GM12878 (cell line): ENCODE results near the gene ANKRD31. TPM values are rescaled to one million over a fixed set of nuclear protein-coding genes. Genes with fewer than 3 reads are reported as not detected.

Experiments used
- ATAC-seq: fragments of 200-7000 bp; cut with Tn5 transposase; 3 replicates; pipeline ENCODE4 v1.9.1; 2020; ENCODE audit warnings: mild to moderate bottlenecking, moderate library complexity
- BruUV-seq: library from RNA; stranded (reverse); fragments of 400-500 nt; replicated peaks from 2 replicates; lab custom pipeline; 2021; lab: Mats Ljungman, UMichigan
- CTCF ChIA-PET: fragments of 300-600 bp; sonication (Branson Sonifier 250); formaldehyde crosslinking; extraction: SDS; loops from one replicate; lab custom pipeline; 2021; ENCODE audit warnings: inconsistent platforms; lab: Yijun Ruan, JAX
- POLR2A ChIA-PET: fragments of 350-600 bp; formaldehyde crosslinking; extraction: SDS; loops from one replicate; lab custom pipeline; 2021; ENCODE audit warnings: inconsistent platforms; lab: Charles Lee
- RAD21 ChIA-PET: fragments of 300-600 bp; sonication (Branson Sonifier 250); formaldehyde crosslinking; loops from one replicate; lab custom pipeline; 2023; ENCODE audit warnings: antibody characterized with exemption; ENCODE audit not compliant: unreplicated experiment; lab: Charles Lee
- SMC1A ChIA-PET: fragments of 300-600 bp; sonication (Branson Sonifier 250); formaldehyde crosslinking; loops from one replicate; lab custom pipeline; 2023; ENCODE audit not compliant: unreplicated experiment, uncharacterized antibody; lab: Charles Lee
- DNase-seq: peaks from one replicate; pipeline ENCODE4 v3.0.0-alpha.2; 2011; ENCODE audit warnings: low read depth, low spot score
- FAIRE-seq: peaks from 3 replicates; lab custom pipeline; 2011; peaks lifted over from hg19 to GRCh38; lab: Jason Lieb, UNC
- H2AFZ ChIP-seq: 2 replicates; pipeline ENCODE4 v1.6.0; 2011; ENCODE audit warnings: low read depth, low read length, control low read depth; ENCODE audit not compliant: control insufficient read depth
- H3K27ac ChIP-seq: 2 replicates; pipeline ENCODE4 v1.5.1; 2011; ENCODE audit warnings: control low read depth; ENCODE audit not compliant: control insufficient read depth, insufficient read depth
- H3K27me3 ChIP-seq, 2 experiments: replicated peaks in 1 of 2; 2 replicates each; pipeline versions ENCODE4 v1.6.0 to v1.6.1; 2011; ENCODE audit warnings: low read length in 1 of 2; ENCODE audit not compliant: control insufficient read depth in 2 of 2, insufficient read depth in 2 of 2
- H3K36me3 ChIP-seq, 2 experiments: 2 replicates each; pipeline ENCODE4 v1.5.1; 2011; ENCODE audit warnings: low read length in 1 of 2; ENCODE audit not compliant: control insufficient read depth in 2 of 2, insufficient read depth in 2 of 2
- H3K4me1 ChIP-seq: 2 replicates; pipeline ENCODE4 v1.6.1; 2011; ENCODE audit warnings: mild to moderate bottlenecking, low read length, moderate library complexity, mixed read lengths; ENCODE audit not compliant: control insufficient read depth, insufficient read depth
- H3K4me2 ChIP-seq: 2 replicates; pipeline ENCODE4 v1.6.0; 2011; ENCODE audit warnings: control low read depth; ENCODE audit not compliant: control insufficient read depth, insufficient read depth
- H3K4me3 ChIP-seq: fragments of 200-600 bp; sonication (generic); 2 replicates; pipeline ENCODE4 v1.5.1; 2016
- H3K79me2 ChIP-seq: 2 replicates; pipeline ENCODE4 v1.6.0; 2011; ENCODE audit warnings: low read length; ENCODE audit not compliant: control insufficient read depth, insufficient read depth
- H3K9ac ChIP-seq: 2 replicates; pipeline ENCODE4 v1.8.0; 2011; ENCODE audit warnings: low read length, control low read depth, mixed read lengths; ENCODE audit not compliant: control insufficient read depth, insufficient read depth
- H3K9me3 ChIP-seq: replicated peaks from 3 replicates; pipeline ENCODE4 v1.5.1; 2011; ENCODE audit warnings: mild to moderate bottlenecking, low read length; ENCODE audit not compliant: control insufficient read depth, insufficient read depth
- H4K20me1 ChIP-seq: 2 replicates; pipeline ENCODE4 v1.6.0; 2011; ENCODE audit not compliant: control insufficient read depth, insufficient read depth
- BMI1 ChIP-seq: fragments of 450-650 bp; IDR thresholded peaks from 2 replicates; pipeline ENCODE4 v1.6.1; 2016; ENCODE audit warnings: mild to moderate bottlenecking, moderate library complexity, borderline replicate concordance
- E2F4 ChIP-seq: IDR thresholded peaks from 2 replicates; pipeline ENCODE4 v1.6.1; 2012; ENCODE audit warnings: low read depth, low read length, improper control_type of control experiment
- NFIC ChIP-seq: IDR thresholded peaks from 2 replicates; pipeline ENCODE4 v1.6.1; 2012; ENCODE audit warnings: low read depth, mild to moderate bottlenecking, inconsistent platforms, low read length, moderate library complexity
- POU2F2 ChIP-seq: IDR thresholded peaks from 3 replicates; pipeline ENCODE4 v1.6.1; 2011; ENCODE audit warnings: low read depth, mild to moderate bottlenecking, low read length, borderline replicate concordance
- REST ChIP-seq: IDR thresholded peaks from 2 replicates; pipeline ENCODE4 v1.6.1; 2012; ENCODE audit warnings: mild to moderate bottlenecking, low read depth, low read length
- SIN3A ChIP-seq: IDR thresholded peaks from 2 replicates; pipeline ENCODE4 v1.6.1; 2012; ENCODE audit warnings: low read depth, low read length, improper control_type of control experiment
- SPI1 ChIP-seq: IDR thresholded peaks from 2 replicates; pipeline ENCODE4 v1.6.1; 2011; ENCODE audit warnings: low read depth, mild to moderate bottlenecking, low read length, moderate library complexity, borderline replicate concordance; ENCODE audit not compliant: insufficient read depth
- STAT3 ChIP-seq: IDR thresholded peaks from 2 replicates; pipeline ENCODE4 v1.6.1; 2011; ENCODE audit warnings: low read depth, low read length, improper control_type of control experiment
- WRNIP1 ChIP-seq: IDR thresholded peaks from 2 replicates; pipeline ENCODE4 v1.6.1; 2011; ENCODE audit warnings: low read depth, low read length, improper control_type of control experiment, borderline replicate concordance
- in situ Hi-C: fragments of 300-500 bp; cut with MboI; formaldehyde crosslinking; loops from 9 replicates; pipeline ENCODE4 v1.14.3; 2018; ENCODE audit warnings: mixed read lengths
- intact Hi-C: fragments of 100-400 bp; cut with micrococcal nuclease; formaldehyde crosslinking; loops from one replicate; pipeline ENCODE4 v1.14.2; 2022; ENCODE audit not compliant: unreplicated experiment
- polyA plus RNA-seq, 11 experiments: library from polyadenylated mRNA; depleted of rRNA in 4 of 11; unstranded in 6 of 11; stranded (reverse) in 5 of 11; fragments of >200 nt; fragmentation: Nextera tagmentation in 4 of 11; fragmentation: Illumina TruSeq in 1 of 11; extraction: Ambion mirVana in 4 of 11; extraction: Trizol in 1 of 11; gene quantifications; 1 replicate in 1 of 11; 2 replicates in 10 of 11; pipeline versions ENCODE4 v1.2.1 to v1.2.3, GENCODE V29; 2011 to 2016; ENCODE audit warnings: inconsistent platforms in 2 of 11, missing spikeins in 2 of 11, low read depth in 1 of 11
- total RNA-seq, 4 experiments: library from RNA; depleted of rRNA in 3 of 4; stranded (reverse); fragments of >200 nt in 3 of 4; fragmentation: Illumina TruSeq in 1 of 4; extraction: Trizol in 1 of 4; gene quantifications; 2 replicates each; pipeline versions ENCODE4 v1.2.1 to v1.2.3, GENCODE V29; 2013 to 2021

Gene ANKRD31
- total and polyA plus RNA-seq, 10 of the 15 experiments (the other 5 are each of a cell fraction or from before 2014, with no cell fraction given): under 0.01 to 0.10 (median 0.04) TPM; not detected in 3

GRCh38 chr5:75072061-75072460 lies 164.6 kb downstream of the ANKRD31 start (continued):
- TF ChIP-seq REST (no peak), POU2F2 (no peak), E2F4 (no peak)
- TF ChIP-seq, all 136 proteins: peak for 0

- no peak for TF ChIP-seq WRNIP1
- no peak for TF ChIP-seq SPI1
- no peak for TF ChIP-seq STAT3
- TF ChIP-seq NFIC: no peak
- TF ChIP-seq BMI1: no peak
- TF ChIP-seq SIN3A: no peak
- H3K79me2 ChIP-seq: no peaks in the 10 kb centered on the region
- FAIRE-seq (no peak), DNase-seq (no peak), ATAC-seq (no peak)
- no peaks in the 10 kb centered on the region for H3K9me3 ChIP-seq
- no peaks in the 10 kb centered on the region for H3K36me3 ChIP-seq
- ChIA-PET POLR2A (no interaction called here), SMC1A (no interaction called here), CTCF (no interaction called here), RAD21 (no interaction called here)
- H3K4me3 ChIP-seq: no peak overlapping the region
- BruUV-seq: no TSS peak
- H2AFZ ChIP-seq: no peak overlapping the region
- H3K27me3 ChIP-seq: no peaks in the 10 kb centered on the region; a peak in 1 of 4 replicates
- H3K4me2 ChIP-seq: no peak overlapping the region
- no peak overlapping the region for H3K27ac ChIP-seq
- no peaks in the 10 kb centered on the region for H3K4me1 ChIP-seq
- no peaks in the 10 kb centered on the region for H4K20me1 ChIP-seq
- intact Hi-C loops (no loop called here), in situ Hi-C loops (no loop called here)
- H3K9ac ChIP-seq: no peak overlapping the region
Observed at GRCh38 chr5:75071100-75071499, 165.6 kb downstream of the ANKRD31 start.
